HG03108 (cell line): ENCODE measurements around the gene GABRA6.
"Not testable (repeated sequence)": the region's sequence is repeated elsewhere in the genome, so short reads cannot be mapped to it uniquely, and the experiment has no call there.

Source experiments
- ATAC-seq: cut with Tn5 transposase; IDR thresholded peaks from one replicate; pipeline ENCODE4 v1.9.1; 2021; ENCODE audit warnings: moderate library complexity; ENCODE audit not compliant: unreplicated experiment

GABRA6 gene

DNA sequence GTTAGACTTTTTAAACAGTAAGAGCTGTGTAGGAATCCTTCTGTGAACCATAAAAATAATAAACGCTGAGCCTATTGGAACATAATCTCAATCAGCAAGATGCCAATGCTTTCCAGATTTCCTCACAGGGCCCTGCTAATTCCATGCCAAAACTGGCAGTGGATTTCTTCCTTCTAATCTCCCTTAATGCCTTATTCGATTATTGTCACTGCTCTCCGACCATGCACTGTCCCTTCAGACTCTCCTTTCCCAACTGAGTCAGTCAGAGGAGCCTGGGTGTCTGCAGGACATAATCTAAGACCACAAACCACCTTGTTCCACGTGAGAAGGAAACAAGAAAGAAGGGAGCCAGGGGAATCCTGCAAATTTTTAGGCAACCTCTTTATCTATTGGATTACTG lies at the start of gene GABRA6:
Gene GABRA6 (plus strand): TSS at position 261 of the 400 bp plus-strand sequence. CDS start 269 bp downstream, outside the sequence.
- no peak for ATAC-seq

GRCh38 chr5:161637591-161637990 lies 47.9 kb upstream of the GABRA6 start:
- no peak for ATAC-seq

DNA sequence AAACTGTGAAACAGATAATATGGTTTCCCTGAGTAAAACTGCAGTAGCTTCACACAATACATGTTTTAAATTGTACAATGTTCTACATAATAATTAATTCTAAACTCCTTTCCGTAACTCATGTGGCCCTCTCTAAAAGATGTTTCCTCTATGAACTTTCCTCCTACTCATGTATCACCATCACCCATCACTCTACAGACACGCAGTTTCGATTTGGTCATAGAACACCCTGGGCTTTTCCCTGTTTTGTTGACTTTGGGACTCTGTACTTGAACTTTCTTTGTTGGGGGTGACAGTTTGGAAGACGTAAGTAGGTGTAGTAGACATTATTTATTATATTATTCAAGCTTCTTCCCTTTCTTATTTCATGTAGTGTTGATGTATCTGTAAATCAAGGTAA lies 44.1 kb upstream of the GABRA6 start:
- ATAC-seq, result no peak

DNA sequence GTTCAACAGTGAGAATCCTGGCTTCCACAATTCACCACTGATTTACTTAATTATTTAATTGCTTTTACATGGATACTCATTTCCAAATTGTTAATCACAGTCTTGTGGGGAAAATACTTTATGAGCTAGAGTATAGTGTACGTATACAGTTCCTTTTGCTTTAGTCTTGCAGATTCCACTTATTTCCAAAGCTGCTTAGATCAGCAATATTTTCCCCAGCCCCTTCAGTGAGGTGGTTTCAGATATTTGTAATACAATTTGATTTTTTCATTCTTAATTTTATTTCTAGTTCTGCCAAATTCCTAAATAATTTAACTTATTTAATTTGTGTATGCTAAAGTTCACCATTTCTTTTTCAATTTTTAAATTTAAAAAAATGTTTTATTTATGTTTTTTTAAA lies 40.3 kb upstream of the GABRA6 start:
- ATAC-seq, result no peak

GRCh38 chr5:161651926-161652325 lies 33.6 kb upstream of the GABRA6 start:
- ATAC-seq, result not testable (repeated sequence)

- ATAC-seq, result no peak
These were observed 24.7 kb upstream of the GABRA6 start for GRCh38 chr5:161660806-161661205.

GRCh38 chr5:161663431-161663830 lies 22.1 kb upstream of the GABRA6 start:
- ATAC-seq, result no peak

- ATAC-seq, result peak; percentile 76
These were observed 9.4 kb upstream of the GABRA6 start for GRCh38 chr5:161676103-161676502.

DNA sequence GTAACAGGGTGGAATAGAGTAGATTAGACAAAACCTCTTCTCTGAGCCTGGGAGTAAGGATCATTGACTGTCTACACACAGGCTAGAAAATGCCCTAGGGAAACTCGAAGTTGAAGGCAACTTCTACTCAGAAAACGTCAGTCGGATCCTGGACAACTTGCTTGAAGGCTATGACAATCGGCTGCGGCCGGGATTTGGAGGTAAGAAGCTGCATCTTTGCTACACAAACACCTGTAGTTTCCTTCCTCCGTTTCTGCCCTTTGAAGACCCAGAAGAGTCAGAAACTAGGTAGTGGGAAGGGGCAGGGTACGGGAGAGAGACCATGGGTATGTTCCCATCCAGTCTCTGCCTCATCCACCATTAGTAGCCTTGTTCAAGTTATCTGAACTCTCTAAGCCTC lies 628 bp downstream of the GABRA6 start:
- ATAC-seq, result no peak

GRCh38 chr5:161686881-161687280 lies 1.4 kb downstream of the GABRA6 start:
- no peak for ATAC-seq

- ATAC-seq, result no peak
These were observed 1.8 kb downstream of the GABRA6 start for GRCh38 chr5:161687316-161687715.

- no peak for ATAC-seq
These were observed 6.4 kb downstream of the GABRA6 start for GRCh38 chr5:161691911-161692310.

DNA sequence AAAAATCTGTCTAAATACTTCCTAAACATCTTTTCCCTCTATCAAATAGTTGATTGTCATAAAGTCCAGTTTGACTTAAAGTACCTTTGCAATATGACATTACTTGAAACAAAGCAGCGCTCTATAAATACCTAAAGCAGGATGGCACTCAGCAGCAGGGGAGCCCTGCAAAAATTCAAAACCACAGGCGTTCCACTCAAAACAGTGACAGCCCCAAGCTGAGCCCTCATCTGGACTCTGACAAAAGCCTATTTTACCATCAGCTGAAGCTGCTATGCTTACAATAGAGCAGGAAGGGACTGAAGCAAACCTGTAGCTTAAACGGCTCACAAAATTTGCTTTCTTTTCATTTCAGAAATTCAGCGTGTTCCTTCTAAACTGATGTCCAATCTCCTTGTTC lies 11.5 kb downstream of the GABRA6 start:
- no peak for ATAC-seq

DNA sequence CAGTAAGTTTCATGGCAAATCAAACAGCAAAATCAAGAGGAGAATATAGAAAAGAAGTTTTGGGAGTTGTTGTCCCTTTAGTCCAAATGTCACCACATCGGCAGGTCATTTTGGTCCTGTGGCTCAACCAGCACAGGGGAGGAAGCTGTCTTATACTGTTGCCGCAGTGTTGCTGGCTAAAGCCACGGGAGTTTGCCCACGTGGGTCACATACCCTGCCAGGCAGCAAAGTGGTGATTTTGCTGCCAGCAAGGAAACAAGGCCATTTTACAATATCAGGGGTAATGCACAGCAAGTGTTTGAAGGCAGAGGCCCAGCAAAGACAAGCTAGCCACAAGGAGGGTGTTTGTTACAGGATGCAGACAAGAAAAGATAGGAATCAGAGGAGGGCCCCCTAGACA lies 14.5 kb downstream of the GABRA6 start:
- no peak for ATAC-seq

DNA sequence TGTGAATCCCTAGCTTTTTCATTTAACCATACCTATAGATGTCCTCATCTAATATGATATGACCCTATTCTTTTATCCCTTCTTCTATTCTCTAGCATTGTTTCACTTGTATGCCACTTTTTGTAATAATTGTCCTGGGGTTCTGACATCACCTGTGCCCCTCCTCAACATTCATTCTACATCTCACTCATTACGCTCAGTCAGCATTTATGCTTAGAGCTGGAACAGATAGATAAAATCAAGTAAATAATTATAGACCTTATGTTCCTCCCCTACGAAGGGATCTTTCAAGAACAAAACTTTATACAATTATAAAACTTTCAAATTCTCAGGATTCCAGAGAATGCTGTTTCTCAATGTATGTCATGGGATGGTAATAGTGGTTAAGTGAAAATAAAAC lies 18.0 kb downstream of the GABRA6 start:
- no peak for ATAC-seq

DNA sequence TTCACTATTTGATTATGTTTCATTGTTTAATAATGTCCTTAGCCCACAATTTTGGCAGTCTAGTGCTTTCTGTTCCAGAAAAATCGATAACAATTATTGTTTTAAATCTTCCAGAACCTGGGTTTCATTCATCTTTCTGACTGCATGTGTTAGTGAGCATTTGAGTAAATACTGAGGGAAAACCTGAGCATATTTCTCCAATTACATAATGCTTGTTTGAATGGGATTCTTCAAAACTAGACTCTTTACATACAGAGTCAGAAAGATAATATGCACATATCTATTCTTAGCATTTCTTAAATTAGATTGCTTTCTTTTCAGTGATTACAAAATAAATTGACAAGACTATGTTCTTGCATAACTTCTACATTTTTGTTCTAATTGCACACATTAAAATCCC lies 21.9 kb downstream of the GABRA6 start:
- no peak for ATAC-seq

- no peak for ATAC-seq
These were observed 23.7 kb downstream of the GABRA6 start for GRCh38 chr5:161709239-161709638.

- ATAC-seq, result no peak
These were observed 27.5 kb downstream of the GABRA6 start for GRCh38 chr5:161713042-161713441.

- no peak for ATAC-seq
These were observed 33.6 kb downstream of the GABRA6 start for GRCh38 chr5:161719157-161719556.

DNA sequence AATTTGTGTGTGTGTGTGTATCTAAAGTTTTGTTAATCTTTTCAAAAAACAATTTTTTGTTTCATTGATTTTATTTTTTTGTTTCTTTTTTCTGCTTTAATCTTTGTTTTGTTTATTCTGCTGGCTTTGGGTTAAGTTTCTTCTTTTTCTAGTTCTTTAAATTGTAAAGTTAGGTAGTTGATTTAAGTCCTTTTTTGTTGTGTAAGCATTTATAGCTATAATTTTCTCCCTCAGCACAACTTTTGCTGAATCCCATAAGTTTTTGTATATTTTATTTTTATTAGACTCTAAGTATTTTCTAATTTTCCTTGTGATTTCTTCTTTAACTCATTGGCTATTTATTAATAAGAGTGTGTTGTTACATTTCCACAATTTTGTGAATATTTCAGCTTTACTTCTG lies 34.9 kb downstream of the GABRA6 start:
- ATAC-seq, result no peak

- ATAC-seq, result no peak
These were observed 49.2 kb downstream of the GABRA6 start for GRCh38 chr5:161734741-161735140.

GRCh38 chr5:161740433-161740832 lies 54.9 kb downstream of the GABRA6 start:
- ATAC-seq, result no peak

- ATAC-seq, result no peak
These were observed 58.8 kb downstream of the GABRA6 start for GRCh38 chr5:161744276-161744675.

DNA sequence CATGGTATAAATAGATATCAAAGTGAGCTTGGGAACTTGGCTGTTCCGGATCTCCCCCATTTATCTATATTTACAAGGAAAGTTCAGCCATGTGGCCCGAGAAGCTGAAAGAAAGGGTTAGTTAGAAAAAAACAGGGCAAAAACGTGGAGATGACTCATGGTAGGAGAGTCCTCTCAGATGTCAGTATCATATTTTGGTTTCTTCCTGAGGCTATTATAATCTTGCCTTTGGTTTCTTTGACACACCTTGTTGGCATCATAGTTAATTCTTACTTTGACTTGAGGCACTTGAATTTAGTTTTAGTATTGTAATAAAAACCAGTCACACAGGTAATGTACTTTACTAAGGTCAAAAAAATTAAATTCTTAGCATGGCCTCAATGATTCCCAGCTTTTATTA lies 59.9 kb downstream of the GABRA6 start:
- no peak for ATAC-seq
